T-cell (primary cell): ENCODE results near the gene ASTN1. TPM values are rescaled to one million over a fixed set of nuclear protein-coding genes. Genes with fewer than 3 reads are reported as not detected.

Experiments used
- ATAC-seq, 4 experiments: fragments of 200-7000 bp in 3 of 4; fragments of 150-1000 bp in 1 of 4; cut with Tn5 transposase; replicated peaks in 1 of 4; 1 replicate in 3 of 4; 2 replicates in 1 of 4; pipeline ENCODE4 v1.10.0; 2021; ENCODE audit warnings: moderate library complexity in 3 of 4, mild to moderate bottlenecking in 2 of 4, moderate number of reproducible peaks in 1 of 4
- CTCF ChIA-PET, 2 donors: fragments of 300-600 bp; sonication (Branson Sonifier 250); formaldehyde crosslinking; loops; one replicate each; lab custom pipeline; 2022; ENCODE audit warnings: antibody characterized with exemption in 2 of 2; lab: Charles Lee
- POLR2A ChIA-PET, 2 donors: fragments of 300-600 bp; sonication (Branson Sonifier 250); formaldehyde crosslinking; loops; one replicate each; lab custom pipeline; 2022; ENCODE audit warnings: antibody characterized with exemption in 2 of 2; lab: Charles Lee
- DNase-seq, 35 experiments: peaks; one replicate each; pipeline versions ENCODE4 v3.0.0 to v3.0.0-alpha.2; 2013 to 2023
- H3K27ac ChIP-seq: one replicate; pipeline ENCODE4 v1.5.1; 2013; ENCODE audit warnings: low read length
- H3K27me3 ChIP-seq, 2 experiments: replicated peaks in 1 of 2; 1 replicate in 1 of 2; 2 replicates in 1 of 2; pipeline versions ENCODE4 v1.6.1 to v1.7.0; 2013; ENCODE audit warnings: low read length in 1 of 2, mixed read lengths in 1 of 2; ENCODE audit not compliant: control insufficient read depth in 2 of 2, insufficient read depth in 2 of 2; ENCODE audit errors: extremely low read depth in 1 of 2
- H3K36me3 ChIP-seq, 2 donors: 1 replicate in 1 of 2; 2 replicates in 1 of 2; pipeline versions ENCODE4 v1.6.1 to v1.7.0; 2013; ENCODE audit warnings: low read length in 1 of 2; ENCODE audit not compliant: control insufficient read depth in 2 of 2, insufficient read depth in 1 of 2; ENCODE audit errors: extremely low read depth in 1 of 2
- H3K4me1 ChIP-seq, 2 experiments: 1 replicate in 1 of 2; 2 replicates in 1 of 2; pipeline versions ENCODE4 v1.6.1 to v1.7.0; 2013; ENCODE audit warnings: low read length in 2 of 2, mixed read lengths in 1 of 2; ENCODE audit not compliant: insufficient read depth in 2 of 2, control insufficient read depth in 1 of 2; ENCODE audit errors: extremely low read depth in 1 of 2
- H3K4me3 ChIP-seq, 2 donors: 1 replicate in 1 of 2; 2 replicates in 1 of 2; pipeline versions ENCODE4 v1.5.1 to v1.7.0; 2013; ENCODE audit warnings: mild to moderate bottlenecking in 2 of 2, low read length in 1 of 2, moderate library complexity in 1 of 2; ENCODE audit not compliant: control insufficient read depth in 1 of 2; ENCODE audit errors: extremely low read depth in 1 of 2
- H3K9me3 ChIP-seq: 2 replicates; pipeline ENCODE4 v1.7.0; 2013
- H3K27ac Mint-ChIP-seq, 2 donors: one replicate each; pipeline ENCODE4 v1.8.0; 2020 to 2021; ENCODE audit warnings: mild to moderate bottlenecking in 2 of 2, mixed read lengths in 2 of 2
- H3K27me3 Mint-ChIP-seq, 2 donors: one replicate each; pipeline ENCODE4 v1.8.0; 2021 to 2022; ENCODE audit warnings: mixed read lengths in 2 of 2
- H3K36me3 Mint-ChIP-seq: one replicate; pipeline ENCODE4 v1.8.0; 2021; ENCODE audit warnings: mixed read lengths
- H3K4me1 Mint-ChIP-seq, 3 donors: one replicate each; pipeline ENCODE4 v1.8.0; 2020 to 2022; ENCODE audit warnings: mixed read lengths in 3 of 3, mild to moderate bottlenecking in 1 of 3
- H3K4me3 Mint-ChIP-seq, 3 donors: one replicate each; pipeline ENCODE4 v1.8.0; 2020 to 2022; ENCODE audit warnings: mild to moderate bottlenecking in 3 of 3, mixed read lengths in 3 of 3, moderate library complexity in 3 of 3
- H3K9me3 Mint-ChIP-seq, 3 donors: one replicate each; pipeline ENCODE4 v1.8.0; 2020 to 2022; ENCODE audit warnings: mixed read lengths in 3 of 3
- WGBS: methylation state at CpG from one replicate; pipeline ENCODE4 v1.1.5; 2013; ENCODE audit warnings: missing lambda C conversion rate; ENCODE audit not compliant: insufficient coverage; 5-methylcytosine and 5-hydroxymethylcytosine counted together
- total RNA-seq, 35 experiments: library from RNA in 6 of 35; stranded (reverse) in 6 of 35; fragments of 120-200 nt in 1 of 35; gene quantifications; one replicate each; pipeline versions ENCODE4 v1.2.1 to v1.2.4 and lab custom pipeline; 2013 to 2026

ASTN1 gene
- total RNA-seq, 5 donors from 2014 or later (not counting 1 experiment from before 2014, with no cell fraction given), result 0.06 TPM; not detected in 4

DNA sequence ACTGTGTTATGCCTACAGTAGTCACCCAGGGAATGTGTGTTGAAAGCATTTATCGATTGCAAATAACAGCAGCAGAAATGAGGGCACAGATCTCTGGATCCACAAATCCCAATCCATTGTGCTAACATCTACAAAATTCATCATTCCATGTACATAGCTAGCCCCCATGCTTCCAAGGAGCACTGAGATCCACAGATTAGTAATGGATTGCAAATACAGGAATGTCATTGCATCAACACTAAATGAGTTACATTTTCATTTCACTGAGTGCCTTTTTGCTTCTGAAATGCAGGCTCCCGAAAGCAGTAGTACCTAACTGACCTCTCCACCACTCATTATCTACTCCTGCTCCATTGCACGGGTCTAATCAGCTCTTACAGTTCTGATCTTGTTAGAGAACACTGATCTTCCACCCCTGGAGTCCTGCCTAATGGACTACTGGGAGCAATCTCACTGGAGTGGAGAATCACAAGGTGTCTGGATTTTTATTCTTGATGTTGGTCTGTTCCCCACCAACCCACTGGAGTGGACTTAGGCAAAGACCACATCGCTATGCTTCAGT, 30.5 kb downstream of the ASTN1 start:
- Mint-ChIP-seq H3K27ac (no peak overlapping the region), H3K4me3 (no peak overlapping the region), H3K27me3 (peaks cover 0 to 2% of the 10 kb centered on the region in 2 donors), H3K4me1 (no peaks in the 10 kb centered on the region), H3K36me3 (no peaks in the 10 kb centered on the region), H3K9me3 (peaks cover 0 to 9% (median 3%) of the 10 kb centered on the region in 3 donors)
- ATAC-seq, result no peak
- Histone ChIP-seq H3K27ac (no peak overlapping the region), H3K4me3 (no peak overlapping the region), H3K27me3 (no peaks in the 10 kb centered on the region), H3K36me3 (no peaks in the 10 kb centered on the region), H3K9me3 (no peaks in the 10 kb centered on the region), H3K4me1 (no peaks in the 10 kb centered on the region)
- no peak for DNase-seq
- POLR2A ChIA-PET, result no interaction called here
- WGBS, result 40% methylated on average over 2 of the region's 4 CpGs
- CTCF ChIA-PET, result no interaction called here

GRCh38 chr1:177132141-177132540, 32.4 kb downstream of the ASTN1 start:
- no CpG with 5 or more reads among the region's 2 CpGs for WGBS
- DNase-seq (no peak), ATAC-seq (no peak)
- ChIA-PET POLR2A (no interaction called here), CTCF (no interaction called here)
- peaks cover 0 to 12% (median 10%) of the 10 kb centered on the region in 3 donors for H3K9me3 Mint-ChIP-seq
- Histone ChIP-seq H3K27ac (no peak overlapping the region), H3K36me3 (no peaks in the 10 kb centered on the region), H3K9me3 (no peaks in the 10 kb centered on the region), H3K4me3 (no peak overlapping the region), H3K4me1 (no peaks in the 10 kb centered on the region), H3K27me3 (no peaks in the 10 kb centered on the region)
- H3K36me3 Mint-ChIP-seq, result no peaks in the 10 kb centered on the region
- no peak overlapping the region for H3K27ac Mint-ChIP-seq
- no peaks in the 10 kb centered on the region for H3K4me1 Mint-ChIP-seq
- H3K4me3 Mint-ChIP-seq, result no peak overlapping the region
- peaks cover 0 to 4% of the 10 kb centered on the region in 2 donors for H3K27me3 Mint-ChIP-seq

- 60% methylated on average over 2 of the region's 4 CpGs for WGBS
- ChIA-PET CTCF (no interaction called here), POLR2A (no interaction called here)
- Histone ChIP-seq H3K9me3 (no peaks in the 10 kb centered on the region), H3K4me1 (no peaks in the 10 kb centered on the region), H3K27me3 (no peaks in the 10 kb centered on the region), H3K36me3 (no peaks in the 10 kb centered on the region), H3K27ac (no peak overlapping the region), H3K4me3 (no peak overlapping the region)
- Mint-ChIP-seq H3K36me3 (no peaks in the 10 kb centered on the region), H3K27me3 (peaks cover 0 to 4% of the 10 kb centered on the region in 2 donors), H3K9me3 (peaks cover 0 to 12% (median 10%) of the 10 kb centered on the region in 3 donors), H3K4me1 (no peaks in the 10 kb centered on the region), H3K4me3 (no peak overlapping the region), H3K27ac (no peak overlapping the region)
- DNase-seq (no peak), ATAC-seq (no peak)
Observed at GRCh38 chr1:177131723-177132122, 32.8 kb downstream of the ASTN1 start.

GRCh38 chr1:177130451-177130945, 34.0 kb downstream of the ASTN1 start:
- no peaks in the 10 kb centered on the region for H3K36me3 ChIP-seq
- no peaks in the 10 kb centered on the region for H3K4me1 ChIP-seq
- no peak overlapping the region for H3K4me3 Mint-ChIP-seq
- ATAC-seq (no peak), DNase-seq (no peak)
- H3K27ac ChIP-seq, result no peak overlapping the region
- H3K27me3 ChIP-seq, result no peaks in the 10 kb centered on the region
- H3K27ac Mint-ChIP-seq, result no peak overlapping the region
- peaks cover 4 to 12% (median 10%) of the 10 kb centered on the region in 3 donors for H3K9me3 Mint-ChIP-seq
- H3K9me3 ChIP-seq, result no peaks in the 10 kb centered on the region
- H3K27me3 Mint-ChIP-seq, result peaks cover 0 to 4% of the 10 kb centered on the region in 2 donors
- POLR2A ChIA-PET, result no interaction called here
- no peaks in the 10 kb centered on the region for H3K4me1 Mint-ChIP-seq
- CTCF ChIA-PET, result no interaction called here
- WGBS, result 80% methylated on average over 3 of the region's 5 CpGs
- H3K4me3 ChIP-seq, result no peak overlapping the region
- H3K36me3 Mint-ChIP-seq, result no peaks in the 10 kb centered on the region

DNA sequence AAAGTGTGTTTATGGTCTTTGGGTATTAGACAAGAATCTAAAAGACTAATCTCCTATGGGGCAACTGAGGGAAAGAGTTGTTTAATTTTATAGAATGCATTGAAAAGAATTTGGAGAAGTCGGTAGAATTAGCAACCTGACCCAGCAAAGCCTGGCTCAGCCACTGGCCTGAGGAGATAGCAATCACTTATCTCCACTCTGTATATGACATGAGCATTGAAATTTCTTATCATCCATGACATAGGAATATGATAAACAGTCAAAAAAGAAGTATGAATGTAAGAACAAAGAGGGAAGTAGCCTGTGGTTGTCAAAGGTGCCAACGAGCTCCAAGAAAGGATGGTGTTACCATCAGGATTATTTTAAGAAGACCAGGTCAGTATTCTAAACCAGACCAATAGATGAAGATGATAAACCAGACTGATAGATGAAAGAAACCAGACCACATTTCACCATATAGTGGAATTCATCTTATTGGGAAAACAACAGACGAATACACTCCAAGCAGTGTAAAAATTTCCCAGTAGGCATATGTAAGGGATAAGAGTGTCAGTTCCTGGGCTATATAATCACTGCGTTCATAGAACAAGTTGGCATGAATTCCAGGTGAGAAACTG, 35.7 kb downstream of the ASTN1 start:
- no peaks in the 10 kb centered on the region for H3K4me1 Mint-ChIP-seq
- H3K27me3 Mint-ChIP-seq, result peaks cover 0 to 4% of the 10 kb centered on the region in 2 donors
- no peak overlapping the region for H3K27ac Mint-ChIP-seq

DNA sequence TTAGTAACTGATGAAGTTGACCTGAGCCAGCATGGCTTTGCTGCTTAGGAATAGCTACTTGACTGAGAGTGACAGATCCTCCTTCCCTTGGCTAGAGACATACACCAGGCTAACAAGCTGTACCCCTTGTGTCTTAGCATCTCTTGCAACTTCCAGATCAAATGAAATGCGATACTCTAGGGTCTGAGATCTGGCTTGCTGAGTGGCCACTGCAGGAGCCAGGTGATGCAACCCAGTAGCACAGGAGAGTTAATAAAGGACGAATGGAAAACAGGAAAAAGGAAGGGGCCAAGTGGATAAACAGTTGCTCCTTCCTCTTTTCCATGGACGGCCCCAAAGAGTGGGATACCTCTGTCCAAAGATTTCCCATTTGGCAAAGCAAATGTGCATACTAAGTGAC, 38.2 kb downstream of the ASTN1 start:
- CTCF ChIA-PET, result no interaction called here
- H3K27me3 Mint-ChIP-seq, result peaks cover 0 to 4% of the 10 kb centered on the region in 2 donors
- 31% methylated on average over 2 of the region's 3 CpGs for WGBS
- H3K36me3 Mint-ChIP-seq, result no peaks in the 10 kb centered on the region
- no peak overlapping the region for H3K4me3 ChIP-seq
- no peaks in the 10 kb centered on the region for H3K27me3 ChIP-seq
- H3K4me1 Mint-ChIP-seq, result no peaks in the 10 kb centered on the region
- no peak for DNase-seq
- POLR2A ChIA-PET, result no interaction called here
- no peak overlapping the region for H3K27ac ChIP-seq
- no peaks in the 10 kb centered on the region for H3K9me3 ChIP-seq
- no peak for ATAC-seq
- no peaks in the 10 kb centered on the region for H3K4me1 ChIP-seq
- no peak overlapping the region for H3K27ac Mint-ChIP-seq
- H3K4me3 Mint-ChIP-seq, result no peak overlapping the region
- no peaks in the 10 kb centered on the region for H3K36me3 ChIP-seq
- H3K9me3 Mint-ChIP-seq, result peaks cover 7 to 12% (median 11%) of the 10 kb centered on the region in 3 donors

More for the DNA sequence above, 35.7 kb downstream of the ASTN1 start:
- ChIA-PET POLR2A (no interaction called here), CTCF (no interaction called here)
- ATAC-seq (no peak), DNase-seq (no peak)
- no peaks in the 10 kb centered on the region for H3K36me3 Mint-ChIP-seq
- no peak overlapping the region for H3K4me3 ChIP-seq
- H3K4me1 ChIP-seq, result no peaks in the 10 kb centered on the region
- H3K9me3 Mint-ChIP-seq, result peaks cover 4 to 15% (median 10%) of the 10 kb centered on the region in 3 donors
- no peak overlapping the region for H3K27ac ChIP-seq
- WGBS, result no CpG with 5 or more reads among the region's 4 CpGs
- no peak overlapping the region for H3K4me3 Mint-ChIP-seq
- H3K9me3 ChIP-seq, result no peaks in the 10 kb centered on the region
- no peaks in the 10 kb centered on the region for H3K27me3 ChIP-seq
- H3K36me3 ChIP-seq, result no peaks in the 10 kb centered on the region
